ENCODE measurements around the gene HS6ST3.

Gene HS6ST3

GRCh38 chr13:96273196-96273595 lies 183.3 kb downstream of the HS6ST3 start:
- DNase-seq (ENCODE audit: low read depth): no peak
- no peak overlapping the region for H3K4me3 ChIP-seq (ENCODE audit: low read length)
- TF ChIP-seq CTCF (conservative IDR thresholded peaks at IDR 0.05; ENCODE audit: low read length): no peak

GRCh38 chr13:96274046-96274445 lies 184.1 kb downstream of the HS6ST3 start:
- no peak for DNase-seq (ENCODE audit: low read depth)

GRCh38 chr13:96279904-96280303 lies 190.0 kb downstream of the HS6ST3 start:
- H3K4me3 ChIP-seq (ENCODE audit: low read length): no peak overlapping the region
- DNase-seq (ENCODE audit: low read depth): no peak
- no peak for TF ChIP-seq CTCF (conservative IDR thresholded peaks at IDR 0.05; ENCODE audit: low read length)

More at GRCh38 chr13:96274046-96274445, 184.1 kb downstream of the HS6ST3 start:
- TF ChIP-seq CTCF (conservative IDR thresholded peaks at IDR 0.05; ENCODE audit: low read length): no peak
- H3K4me3 ChIP-seq (ENCODE audit: low read length): no peak overlapping the region

DNA sequence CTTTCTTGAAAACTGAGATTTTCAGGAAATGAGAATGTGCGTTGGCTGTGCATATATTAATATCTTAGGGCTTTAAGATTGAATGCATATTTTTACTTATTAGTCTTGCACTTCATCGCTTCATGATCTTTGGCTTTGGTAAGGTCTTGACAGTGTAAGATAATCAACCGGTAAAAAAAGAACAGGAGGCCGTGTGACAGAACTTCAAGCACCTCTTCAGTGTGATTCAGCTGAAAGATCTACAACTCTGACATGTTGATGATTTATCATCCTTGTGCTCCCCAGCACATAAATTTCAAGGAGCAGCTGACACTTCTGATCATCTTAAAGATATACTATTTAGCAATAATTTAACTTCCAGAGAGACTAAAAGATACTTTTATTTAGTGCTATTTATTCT lies 195.1 kb downstream of the HS6ST3 start:
- no peak overlapping the region for H3K4me3 ChIP-seq (ENCODE audit: low read length)
- DNase-seq (ENCODE audit: low read depth): no peak
- TF ChIP-seq CTCF (conservative IDR thresholded peaks at IDR 0.05; ENCODE audit: low read length): no peak

GRCh38 chr13:96285729-96286128 lies 195.8 kb downstream of the HS6ST3 start:
- no peak for TF ChIP-seq CTCF (conservative IDR thresholded peaks at IDR 0.05; ENCODE audit: low read length)
- no peak overlapping the region for H3K4me3 ChIP-seq (ENCODE audit: low read length)
- no peak for DNase-seq (ENCODE audit: low read depth)

DNA sequence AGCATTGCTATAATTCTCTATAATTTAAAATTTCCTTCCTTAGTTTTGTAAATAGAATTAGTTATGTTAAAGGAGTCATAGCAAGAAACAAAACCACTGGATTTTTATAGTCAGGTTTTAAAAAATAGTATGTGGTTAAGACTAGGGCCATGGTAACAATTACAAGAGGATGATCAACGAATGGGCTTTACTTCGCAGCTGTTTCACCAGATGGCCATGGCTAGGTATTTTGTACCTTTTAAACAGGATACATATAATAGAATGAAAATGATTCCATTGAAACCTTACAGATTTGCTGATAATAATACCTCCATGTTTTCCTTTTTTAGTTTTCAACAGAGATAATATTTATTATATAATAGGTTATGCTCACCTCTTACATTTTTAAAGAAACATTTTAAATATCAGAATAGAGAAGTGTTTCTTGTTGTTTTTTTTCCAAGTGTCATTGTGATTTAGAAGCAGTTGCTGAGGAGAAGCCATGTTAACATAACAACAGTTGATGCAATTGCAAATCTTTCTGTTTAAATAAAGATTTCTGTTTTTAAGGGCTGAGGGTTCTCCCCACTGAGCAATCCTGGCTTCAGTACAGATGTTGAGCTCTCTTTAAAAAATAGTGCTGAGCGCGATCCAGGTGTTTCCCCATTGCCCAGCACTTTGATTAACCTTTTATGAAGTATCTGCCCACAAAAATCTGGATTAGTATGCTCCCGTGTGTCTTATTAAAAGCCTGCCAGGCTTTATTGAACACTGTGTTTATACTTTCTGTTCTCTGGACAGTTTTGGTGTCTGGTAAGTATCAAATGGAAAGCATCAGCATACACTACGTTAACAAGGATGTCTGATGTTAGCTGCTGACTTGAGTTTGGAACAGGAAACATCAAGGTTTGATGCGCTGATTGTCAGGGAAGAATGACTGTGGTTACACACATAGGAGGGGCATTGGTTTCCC lies 205.3 kb downstream of the HS6ST3 start:
- H3K4me3 ChIP-seq (ENCODE audit: low read length): no peak overlapping the region
- no peak for DNase-seq (ENCODE audit: low read depth)

More for the DNA sequence above, 205.3 kb downstream of the HS6ST3 start:
- no peak for TF ChIP-seq CTCF (conservative IDR thresholded peaks at IDR 0.05; ENCODE audit: low read length)

Measured in AG10803 (cell line).